Effector memory CD8-positive, alpha-beta T cell (primary cell): ENCODE results near the gene GALNS.
A peak's percentile ranks its signal among the peaks of the same experiment; 100 is the strongest.

Experiments
- ATAC-seq: fragments of 150-1000 bp; cut with Tn5 transposase; replicated peaks from 2 replicates; pipeline ENCODE4 v1.10.0; 2021; ENCODE audit warnings: mild to moderate bottlenecking, moderate library complexity
- DNase-seq, 3 experiments: peaks; one replicate each; pipeline ENCODE4 v3.0.0; 2021
- H3K27ac Mint-ChIP-seq, 2 donors: one replicate each; pipeline ENCODE4 v1.8.0; 2022; ENCODE audit warnings: mild to moderate bottlenecking in 2 of 2, mixed read lengths in 2 of 2, moderate library complexity in 2 of 2
- H3K27me3 Mint-ChIP-seq, 2 donors: one replicate each; pipeline ENCODE4 v1.8.0; 2022; ENCODE audit warnings: mixed read lengths in 2 of 2
- H3K36me3 Mint-ChIP-seq: one replicate; pipeline ENCODE4 v1.8.0; 2022; ENCODE audit warnings: mild to moderate bottlenecking, moderate library complexity, mixed read lengths; ENCODE audit not compliant: insufficient read depth
- H3K4me1 Mint-ChIP-seq, 2 donors: one replicate each; pipeline ENCODE4 v1.8.0; 2022; ENCODE audit warnings: low read depth in 2 of 2, mixed read lengths in 2 of 2
- H3K4me3 Mint-ChIP-seq, 2 donors: one replicate each; pipeline ENCODE4 v1.8.0; 2022; ENCODE audit warnings: mild to moderate bottlenecking in 2 of 2, mixed read lengths in 2 of 2, moderate library complexity in 2 of 2
- H3K9me3 Mint-ChIP-seq, 2 donors: one replicate each; pipeline ENCODE4 v1.8.0; 2022; ENCODE audit warnings: mixed read lengths in 2 of 2

Gene GALNS

GRCh38 chr16:88783391-88784073, 73.2 kb downstream of the GALNS start:
- DNase-seq: no peak
- no peaks in the 10 kb centered on the region for H3K27me3 Mint-ChIP-seq
- ATAC-seq: no peak

GRCh38 chr16:88782454-88783390, 74.0 kb downstream of the GALNS start:
- Mint-ChIP-seq H3K27ac (peak overlapping the region; percentile 90 to 91), H3K9me3 (no peaks in the 10 kb centered on the region), H3K4me1 (peaks cover 49 to 50% of the 10 kb centered on the region in 2 donors), H3K36me3 (peaks cover 26% of the 10 kb centered on the region), H3K27me3 (no peaks in the 10 kb centered on the region), H3K4me3 (peak overlapping the region; percentile 72 to 75)
- DNase-seq (no peak), ATAC-seq (no peak)

More at GRCh38 chr16:88783391-88784073, 73.2 kb downstream of the GALNS start:
- peaks cover 42% of the 10 kb centered on the region in 2 donors for H3K4me1 Mint-ChIP-seq
- no peaks in the 10 kb centered on the region for H3K9me3 Mint-ChIP-seq
- H3K36me3 Mint-ChIP-seq: peaks cover 18% of the 10 kb centered on the region
- peak overlapping the region; percentile 72 to 75 for H3K4me3 Mint-ChIP-seq
- H3K27ac Mint-ChIP-seq: peak overlapping the region; percentile 90 to 91

GRCh38 chr16:88781140-88782077, 75.3 kb downstream of the GALNS start:
- Mint-ChIP-seq H3K36me3 (peaks cover 34% of the 10 kb centered on the region), H3K27ac (peak overlapping the region; percentile 90 to 91), H3K27me3 (no peaks in the 10 kb centered on the region), H3K4me3 (peak overlapping the region; percentile 72 to 75), H3K9me3 (no peaks in the 10 kb centered on the region), H3K4me1 (peaks cover 53 to 57% of the 10 kb centered on the region in 2 donors)
- peak; percentile 64 for ATAC-seq
- DNase-seq: peak; percentile 63 to 68 (median 63)

GRCh38 chr16:88780142-88781062, 76.3 kb downstream of the GALNS start:
- ATAC-seq (no peak), DNase-seq (no peak)
- Mint-ChIP-seq H3K9me3 (no peaks in the 10 kb centered on the region), H3K4me1 (peaks cover 57 to 61% of the 10 kb centered on the region in 2 donors), H3K4me3 (peak overlapping the region; percentile 72 to 75), H3K27ac (peak overlapping the region; percentile 90 to 91), H3K36me3 (peaks cover 34% of the 10 kb centered on the region), H3K27me3 (no peaks in the 10 kb centered on the region)

GRCh38 chr16:88779406-88780141, 77.2 kb downstream of the GALNS start:
- Mint-ChIP-seq H3K4me3 (peak overlapping the region; percentile 72 to 75), H3K9me3 (no peaks in the 10 kb centered on the region), H3K4me1 (peaks cover 57 to 65% of the 10 kb centered on the region in 2 donors), H3K36me3 (peaks cover 34% of the 10 kb centered on the region), H3K27me3 (no peaks in the 10 kb centered on the region), H3K27ac (peak overlapping the region; percentile 90 to 91)
- ATAC-seq: no peak
- DNase-seq: no peak

GRCh38 chr16:88778541-88779065, 78.1 kb downstream of the GALNS start:
- no peaks in the 10 kb centered on the region for H3K9me3 Mint-ChIP-seq
- peak overlapping the region in 1 of 2 donors; percentile 75 for H3K4me3 Mint-ChIP-seq
- peak overlapping the region; percentile 58 to 91 for H3K27ac Mint-ChIP-seq

GRCh38 chr16:88778271-88778525, 78.5 kb downstream of the GALNS start:
- ATAC-seq (no peak), DNase-seq (no peak)
- Mint-ChIP-seq H3K4me1 (peaks cover 51 to 67% of the 10 kb centered on the region in 2 donors), H3K9me3 (no peaks in the 10 kb centered on the region), H3K4me3 (peak overlapping the region in 1 of 2 donors; percentile 75), H3K27ac (peak overlapping the region; percentile 58 to 91), H3K27me3 (no peaks in the 10 kb centered on the region), H3K36me3 (peaks cover 35% of the 10 kb centered on the region)

More at GRCh38 chr16:88778541-88779065, 78.1 kb downstream of the GALNS start:
- peaks cover 37% of the 10 kb centered on the region for H3K36me3 Mint-ChIP-seq
- H3K4me1 Mint-ChIP-seq: peaks cover 55 to 71% of the 10 kb centered on the region in 2 donors
- H3K27me3 Mint-ChIP-seq: no peaks in the 10 kb centered on the region
- no peak for ATAC-seq
- DNase-seq: no peak

GRCh38 chr16:88777471-88778270, 79.1 kb downstream of the GALNS start:
- Mint-ChIP-seq H3K4me3 (peak overlapping the region in 1 of 2 donors; percentile 75), H3K36me3 (peaks cover 31% of the 10 kb centered on the region), H3K4me1 (peaks cover 49 to 67% of the 10 kb centered on the region in 2 donors), H3K27me3 (no peaks in the 10 kb centered on the region), H3K27ac (peak overlapping the region; percentile 58 to 91), H3K9me3 (no peaks in the 10 kb centered on the region)
- ATAC-seq: no peak
- DNase-seq: no peak

- Mint-ChIP-seq H3K27me3 (no peaks in the 10 kb centered on the region), H3K36me3 (peaks cover 20% of the 10 kb centered on the region), H3K27ac (peak overlapping the region; percentile 72 to 92), H3K4me3 (no peak overlapping the region), H3K4me1 (peaks cover 31 to 51% of the 10 kb centered on the region in 2 donors), H3K9me3 (no peaks in the 10 kb centered on the region)
- DNase-seq: no peak
- no peak for ATAC-seq
Measured at GRCh38 chr16:88775825-88776224, 80.9 kb downstream of the GALNS start.

- peaks cover 19% of the 10 kb centered on the region for H3K36me3 Mint-ChIP-seq
- no peaks in the 10 kb centered on the region for H3K9me3 Mint-ChIP-seq
Measured at GRCh38 chr16:88774544-88775393, 82.0 kb downstream of the GALNS start.

More at GRCh38 chr16:88774544-88775393, 82.0 kb downstream of the GALNS start:
- H3K27me3 Mint-ChIP-seq: no peaks in the 10 kb centered on the region
- H3K4me3 Mint-ChIP-seq: no peak overlapping the region
- H3K27ac Mint-ChIP-seq: peak overlapping the region; percentile 69 to 92
- ATAC-seq (no peak), DNase-seq (no peak)
- H3K4me1 Mint-ChIP-seq: peaks cover 22 to 44% of the 10 kb centered on the region in 2 donors
